Measurements from ENCODE around the gene METTL16.

GRCh38 chr17:2396192-2396567 is 115.5 kb downstream of the METTL16 start:
- TF ChIP-seq CTCF (IDR thresholded peaks at IDR 0.05) (no peak), POLR2A (IDR thresholded peaks at IDR 0.05) (no peak)
